Liver (tissue), 9 donors: ENCODE data around the gene DISC1. TPM values are rescaled to one million over a fixed set of nuclear protein-coding genes. Genes with fewer than 3 reads are reported as not detected.

Experiments
- DNase-seq: peaks from one replicate; pipeline ENCODE4 v3.0.0-alpha.2; 2017; ENCODE audit warnings: low spot score
- H3K27ac ChIP-seq, 2 donors: one replicate each; pipeline ENCODE4 v1.7.0; 2013; ENCODE audit warnings: inconsistent platforms in 2 of 2, low read length in 2 of 2, control low read depth in 1 of 2, low read depth in 1 of 2, mild to moderate bottlenecking in 1 of 2
- H3K27me3 ChIP-seq, 4 donors: one replicate each; pipeline versions ENCODE4 v1.6.1 to v1.7.0; 2013; ENCODE audit warnings: low read length in 3 of 4, inconsistent platforms in 1 of 4, mild to moderate bottlenecking in 1 of 4, moderate library complexity in 1 of 4; ENCODE audit not compliant: control insufficient read depth in 4 of 4, insufficient read depth in 4 of 4
- H3K36me3 ChIP-seq, 4 donors: one replicate each; pipeline versions ENCODE4 v1.6.1 to v1.7.0; 2013; ENCODE audit warnings: low read length in 3 of 4, mild to moderate bottlenecking in 3 of 4, low read depth in 1 of 4, moderate library complexity in 1 of 4; ENCODE audit not compliant: control insufficient read depth in 4 of 4, insufficient read depth in 3 of 4
- H3K4me1 ChIP-seq, 4 donors: one replicate each; pipeline versions ENCODE4 v1.6.1 to v1.7.0; 2013; ENCODE audit warnings: low read length in 3 of 4, mild to moderate bottlenecking in 3 of 4, moderate library complexity in 1 of 4; ENCODE audit not compliant: control insufficient read depth in 4 of 4, insufficient read depth in 4 of 4
- H3K4me3 ChIP-seq, 3 donors: one replicate each; pipeline versions ENCODE4 v1.6.1 to v1.7.0; 2013; ENCODE audit warnings: low read length in 3 of 3, control low read depth in 1 of 3, low read depth in 1 of 3, mild to moderate bottlenecking in 1 of 3
- H3K9ac ChIP-seq, 2 donors: one replicate each; pipeline ENCODE4 v1.7.0; 2013; ENCODE audit warnings: low read length in 2 of 2, mild to moderate bottlenecking in 2 of 2, moderate library complexity in 2 of 2, control low read depth in 1 of 2, low read depth in 1 of 2
- H3K9me3 ChIP-seq, 4 donors: one replicate each; pipeline versions ENCODE4 v1.6.1 to v1.7.0; 2013; ENCODE audit warnings: low read length in 3 of 4; ENCODE audit not compliant: control insufficient read depth in 4 of 4
- EGR1 ChIP-seq, 2 donors: IDR thresholded peaks; 2 replicates each; pipeline ENCODE4 v1.6.1; 2016 to 2018; ENCODE audit warnings: antibody characterized with exemption in 2 of 2, low read depth in 2 of 2
- FOXA1 ChIP-seq: IDR thresholded peaks from 2 replicates; pipeline ENCODE4 v1.6.1; 2016; ENCODE audit warnings: antibody characterized with exemption
- FOXA2 ChIP-seq: IDR thresholded peaks from 2 replicates; pipeline ENCODE4 v1.6.1; 2016; ENCODE audit warnings: antibody characterized with exemption
- GABPA ChIP-seq, 2 donors: IDR thresholded peaks in 1 of 2; conservative IDR thresholded peaks in 1 of 2; 2 replicates each; pipeline ENCODE4 v1.6.1; 2016; ENCODE audit warnings: antibody characterized with exemption in 2 of 2, mild to moderate bottlenecking in 1 of 2, moderate library complexity in 1 of 2
- HNF4A ChIP-seq, 2 donors: conservative IDR thresholded peaks; 2 replicates each; pipeline ENCODE4 v1.6.1; 2016; ENCODE audit warnings: antibody characterized with exemption in 2 of 2, mild to moderate bottlenecking in 2 of 2
- HNF4G ChIP-seq: IDR thresholded peaks from 2 replicates; pipeline ENCODE4 v1.6.1; 2016; ENCODE audit warnings: antibody characterized with exemption
- JUND ChIP-seq, 2 donors: IDR thresholded peaks; 2 replicates each; pipeline ENCODE4 v1.6.1; 2016; ENCODE audit warnings: antibody characterized with exemption in 2 of 2
- MAX ChIP-seq: IDR thresholded peaks from 2 replicates; pipeline ENCODE4 v1.6.1; 2016; ENCODE audit warnings: antibody characterized with exemption
- NR2F2 ChIP-seq: IDR thresholded peaks from 2 replicates; pipeline ENCODE4 v1.6.1; 2016; ENCODE audit warnings: antibody characterized with exemption
- RAD21 ChIP-seq, 2 donors: IDR thresholded peaks; 2 replicates each; pipeline ENCODE4 v1.6.1; 2016; ENCODE audit warnings: antibody characterized with exemption in 2 of 2, mild to moderate bottlenecking in 2 of 2
- RXRA ChIP-seq, 2 donors: IDR thresholded peaks; 2 replicates each; pipeline ENCODE4 v1.6.1; 2017 to 2018; ENCODE audit warnings: antibody characterized with exemption in 2 of 2, mild to moderate bottlenecking in 1 of 2
- SP1 ChIP-seq: IDR thresholded peaks from 2 replicates; pipeline ENCODE4 v1.6.1; 2018; ENCODE audit warnings: antibody characterized with exemption, mild to moderate bottlenecking
- TAF1 ChIP-seq: conservative IDR thresholded peaks from 2 replicates; pipeline ENCODE4 v1.6.1; 2016; ENCODE audit warnings: antibody characterized with exemption, mild to moderate bottlenecking
- YY1 ChIP-seq: IDR thresholded peaks from 2 replicates; pipeline ENCODE4 v1.6.1; 2016; ENCODE audit warnings: antibody characterized with exemption, mild to moderate bottlenecking
- ZBTB33 ChIP-seq: IDR thresholded peaks from 2 replicates; pipeline ENCODE4 v1.6.1; 2016; ENCODE audit warnings: antibody characterized with exemption
- WGBS: extraction: QIAGEN DNeasy Blood & Tissue Kit; methylation state at CpG from one replicate; pipeline ENCODE4 v1.1.7; 2013; 5-methylcytosine and 5-hydroxymethylcytosine counted together
- polyA plus RNA-seq, 2 donors: library from polyadenylated mRNA; stranded (reverse) in 1 of 2; unstranded in 1 of 2; fragments of 200-250 nt in 1 of 2; fragments of >200 nt in 1 of 2; fragmentation: Nextera tagmentation in 1 of 2; extraction: Ambion mirVana in 1 of 2; gene quantifications; one replicate each; pipeline versions ENCODE4 v1.2.1 to v1.2.3, GENCODE V29; 2013 to 2015
- total RNA-seq, 2 donors: library from RNA; depleted of rRNA; stranded (reverse); fragments of >200 nt; gene quantifications; one replicate each; pipeline ENCODE4 v1.2.3, GENCODE V29; 2014
- TF ChIP-seq, protein P1 (sequence below): fragments of 150-350 bp; IDR thresholded peaks from 2 replicates; pipeline ENCODE4 v1.5.1; 2017; ENCODE audit warnings: improper control_type of control experiment, low read depth, low read length; ENCODE audit not compliant: missing input control
- TF ChIP-seq, protein P2 (sequence below): IDR thresholded peaks from 2 replicates; pipeline ENCODE4 v1.6.1; 2016; ENCODE audit warnings: antibody characterized with exemption, mild to moderate bottlenecking
- TF ChIP-seq, protein P3 (sequence below): IDR thresholded peaks from 2 replicates; pipeline ENCODE4 v1.6.1; 2016; ENCODE audit warnings: antibody characterized with exemption
- donor health status: healthy.
- donor health status: healthy.
- donor health status: healthy.
- donor health status: healthy.
- donor health status: healthy.

The DISC1 gene
- total and polyA plus RNA-seq, 4 donors: 0.45 to 6.3 (median 2.3) TPM

- Histone ChIP-seq H3K4me1 (peaks cover 0 to 4% (median 0%) of the 10 kb centered on the region in 4 donors), H3K27me3 (no peaks in the 10 kb centered on the region), H3K9ac (no peak overlapping the region), H3K27ac (no peak overlapping the region), H3K9me3 (no peaks in the 10 kb centered on the region), H3K4me3 (no peak overlapping the region), H3K36me3 (no peaks in the 10 kb centered on the region)
- DNase-seq: no peak
- TF ChIP-seq, protein P1, sequence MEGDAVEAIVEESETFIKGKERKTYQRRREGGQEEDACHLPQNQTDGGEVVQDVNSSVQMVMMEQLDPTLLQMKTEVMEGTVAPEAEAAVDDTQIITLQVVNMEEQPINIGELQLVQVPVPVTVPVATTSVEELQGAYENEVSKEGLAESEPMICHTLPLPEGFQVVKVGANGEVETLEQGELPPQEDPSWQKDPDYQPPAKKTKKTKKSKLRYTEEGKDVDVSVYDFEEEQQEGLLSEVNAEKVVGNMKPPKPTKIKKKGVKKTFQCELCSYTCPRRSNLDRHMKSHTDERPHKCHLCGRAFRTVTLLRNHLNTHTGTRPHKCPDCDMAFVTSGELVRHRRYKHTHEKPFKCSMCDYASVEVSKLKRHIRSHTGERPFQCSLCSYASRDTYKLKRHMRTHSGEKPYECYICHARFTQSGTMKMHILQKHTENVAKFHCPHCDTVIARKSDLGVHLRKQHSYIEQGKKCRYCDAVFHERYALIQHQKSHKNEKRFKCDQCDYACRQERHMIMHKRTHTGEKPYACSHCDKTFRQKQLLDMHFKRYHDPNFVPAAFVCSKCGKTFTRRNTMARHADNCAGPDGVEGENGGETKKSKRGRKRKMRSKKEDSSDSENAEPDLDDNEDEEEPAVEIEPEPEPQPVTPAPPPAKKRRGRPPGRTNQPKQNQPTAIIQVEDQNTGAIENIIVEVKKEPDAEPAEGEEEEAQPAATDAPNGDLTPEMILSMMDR: no peak
- no peak for TF ChIP-seq GABPA (IDR thresholded peaks at IDR 0.05 in 1 of 2, conservative IDR thresholded peaks at IDR 0.05 in 1 of 2)
- TF ChIP-seq, protein P2, sequence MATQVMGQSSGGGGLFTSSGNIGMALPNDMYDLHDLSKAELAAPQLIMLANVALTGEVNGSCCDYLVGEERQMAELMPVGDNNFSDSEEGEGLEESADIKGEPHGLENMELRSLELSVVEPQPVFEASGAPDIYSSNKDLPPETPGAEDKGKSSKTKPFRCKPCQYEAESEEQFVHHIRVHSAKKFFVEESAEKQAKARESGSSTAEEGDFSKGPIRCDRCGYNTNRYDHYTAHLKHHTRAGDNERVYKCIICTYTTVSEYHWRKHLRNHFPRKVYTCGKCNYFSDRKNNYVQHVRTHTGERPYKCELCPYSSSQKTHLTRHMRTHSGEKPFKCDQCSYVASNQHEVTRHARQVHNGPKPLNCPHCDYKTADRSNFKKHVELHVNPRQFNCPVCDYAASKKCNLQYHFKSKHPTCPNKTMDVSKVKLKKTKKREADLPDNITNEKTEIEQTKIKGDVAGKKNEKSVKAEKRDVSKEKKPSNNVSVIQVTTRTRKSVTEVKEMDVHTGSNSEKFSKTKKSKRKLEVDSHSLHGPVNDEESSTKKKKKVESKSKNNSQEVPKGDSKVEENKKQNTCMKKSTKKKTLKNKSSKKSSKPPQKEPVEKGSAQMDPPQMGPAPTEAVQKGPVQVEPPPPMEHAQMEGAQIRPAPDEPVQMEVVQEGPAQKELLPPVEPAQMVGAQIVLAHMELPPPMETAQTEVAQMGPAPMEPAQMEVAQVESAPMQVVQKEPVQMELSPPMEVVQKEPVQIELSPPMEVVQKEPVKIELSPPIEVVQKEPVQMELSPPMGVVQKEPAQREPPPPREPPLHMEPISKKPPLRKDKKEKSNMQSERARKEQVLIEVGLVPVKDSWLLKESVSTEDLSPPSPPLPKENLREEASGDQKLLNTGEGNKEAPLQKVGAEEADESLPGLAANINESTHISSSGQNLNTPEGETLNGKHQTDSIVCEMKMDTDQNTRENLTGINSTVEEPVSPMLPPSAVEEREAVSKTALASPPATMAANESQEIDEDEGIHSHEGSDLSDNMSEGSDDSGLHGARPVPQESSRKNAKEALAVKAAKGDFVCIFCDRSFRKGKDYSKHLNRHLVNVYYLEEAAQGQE: no peak
- TF ChIP-seq SP1: no peak
- no peak for TF ChIP-seq FOXA1
- no peak for TF ChIP-seq RAD21 (IDR thresholded peaks at IDR 0.05)
- TF ChIP-seq RXRA (IDR thresholded peaks at IDR 0.05): no peak
- TF ChIP-seq MAX: no peak
- TF ChIP-seq FOXA2: no peak
- no peak for TF ChIP-seq ZBTB33
- no peak for TF ChIP-seq EGR1 (IDR thresholded peaks at IDR 0.05; ENCODE audit: low read depth in 2 of 2)
- no peak for TF ChIP-seq TAF1
- TF ChIP-seq JUND (IDR thresholded peaks at IDR 0.05): no peak
- no peak for TF ChIP-seq NR2F2
- no peak for TF ChIP-seq YY1
- TF ChIP-seq HNF4A (conservative IDR thresholded peaks at IDR 0.05): no peak
- TF ChIP-seq, protein P3, sequence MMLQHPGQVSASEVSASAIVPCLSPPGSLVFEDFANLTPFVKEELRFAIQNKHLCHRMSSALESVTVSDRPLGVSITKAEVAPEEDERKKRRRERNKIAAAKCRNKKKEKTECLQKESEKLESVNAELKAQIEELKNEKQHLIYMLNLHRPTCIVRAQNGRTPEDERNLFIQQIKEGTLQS: no peak
- no peak for TF ChIP-seq HNF4G
- WGBS: 89% methylated on average over 5 of the region's 5 CpGs
Measured at GRCh38 chr1:231611851-231612250, 14.7 kb upstream of the DISC1 start.
